Stimulated activated CD8-positive, alpha-beta memory T cell treated with anti-CD3 and anti-CD28 coated beads, Interleukin-4, amount 100 ng/mL, for 48 hours (primary cell): Measurements from ENCODE around the gene GSK3B.
"Not testable (repeated sequence)": the region's sequence is repeated elsewhere in the genome, so short reads cannot be mapped to it uniquely, and the experiment has no call there.

ENCODE experiments used
- DNase-seq: peaks from one replicate; pipeline ENCODE4 v3.0.0-alpha.2; 2020

GSK3B gene

DNA sequence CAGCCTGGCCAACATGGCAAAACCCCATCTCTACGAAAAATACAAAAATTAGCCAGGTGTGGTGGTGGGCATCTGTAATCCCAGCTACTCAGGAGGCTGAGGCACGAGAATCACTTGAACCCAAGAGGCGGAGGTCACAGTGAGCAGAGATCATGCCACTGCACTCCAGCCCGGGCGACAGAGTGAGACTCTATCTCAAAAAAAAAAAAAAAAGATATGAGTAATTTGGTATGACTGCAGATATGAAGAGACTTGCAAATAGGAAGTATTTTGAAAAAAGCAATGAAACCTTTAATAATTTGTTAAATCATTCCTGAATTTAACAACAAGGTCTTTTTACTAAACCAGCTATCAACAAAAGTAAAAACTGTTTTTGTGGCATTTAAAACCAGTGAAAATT, 42.7 kb downstream of the GSK3B start:
- DNase-seq: not testable (repeated sequence)

- DNase-seq: no peak
These were observed 44.2 kb downstream of the GSK3B start for GRCh38 chr3:120049881-120050539.

GRCh38 chr3:120049072-120049471, 45.2 kb downstream of the GSK3B start:
- DNase-seq: no peak

- DNase-seq: no peak
These were observed 45.7 kb downstream of the GSK3B start for GRCh38 chr3:120048355-120049041.

DNA sequence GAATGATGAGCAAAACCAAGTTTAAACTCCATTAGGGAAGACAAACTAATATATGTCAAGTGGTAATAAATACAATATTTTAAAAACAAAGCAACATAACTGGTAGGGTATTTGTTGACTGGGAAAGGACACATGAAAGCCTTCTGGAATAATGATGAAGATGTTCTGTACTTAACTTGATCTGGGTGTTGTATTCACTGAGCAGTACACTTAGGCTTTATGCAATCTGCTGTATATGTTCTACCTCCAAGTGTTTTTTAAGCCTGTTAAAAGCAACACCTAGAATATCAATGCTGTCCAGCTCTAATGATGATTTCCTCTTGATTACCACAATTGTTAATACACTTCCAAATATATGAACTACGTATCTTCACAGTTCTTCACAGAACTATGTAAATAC, 46.6 kb downstream of the GSK3B start:
- DNase-seq: no peak

DNA sequence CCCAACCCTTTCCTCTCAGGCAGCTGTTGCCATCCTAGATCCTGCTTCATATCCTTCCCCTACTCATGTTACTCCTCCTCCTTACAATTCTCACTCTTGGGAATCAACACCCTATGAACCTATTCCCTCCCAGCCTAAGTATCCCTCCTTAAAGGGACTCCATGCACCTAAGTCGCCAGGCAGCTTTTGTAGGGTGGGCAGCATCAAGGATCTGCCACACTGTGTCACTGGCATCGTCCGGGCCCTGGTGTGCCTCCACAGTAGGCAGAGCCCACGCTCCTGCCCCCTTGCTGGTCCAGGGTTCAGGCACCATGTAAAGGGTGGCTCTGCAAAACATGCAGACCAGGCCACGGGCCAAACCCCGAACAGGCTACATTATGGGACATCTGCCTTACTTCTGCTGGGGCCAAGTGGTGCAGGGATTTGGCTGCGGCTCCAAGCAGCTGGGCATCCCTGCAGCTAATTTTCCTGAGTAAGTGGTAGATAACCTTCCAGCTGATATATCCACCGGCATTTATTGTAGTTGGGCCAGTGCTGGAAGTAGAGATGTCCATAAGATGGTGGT, 53.4 kb downstream of the GSK3B start:
- DNase-seq: no peak

DNA sequence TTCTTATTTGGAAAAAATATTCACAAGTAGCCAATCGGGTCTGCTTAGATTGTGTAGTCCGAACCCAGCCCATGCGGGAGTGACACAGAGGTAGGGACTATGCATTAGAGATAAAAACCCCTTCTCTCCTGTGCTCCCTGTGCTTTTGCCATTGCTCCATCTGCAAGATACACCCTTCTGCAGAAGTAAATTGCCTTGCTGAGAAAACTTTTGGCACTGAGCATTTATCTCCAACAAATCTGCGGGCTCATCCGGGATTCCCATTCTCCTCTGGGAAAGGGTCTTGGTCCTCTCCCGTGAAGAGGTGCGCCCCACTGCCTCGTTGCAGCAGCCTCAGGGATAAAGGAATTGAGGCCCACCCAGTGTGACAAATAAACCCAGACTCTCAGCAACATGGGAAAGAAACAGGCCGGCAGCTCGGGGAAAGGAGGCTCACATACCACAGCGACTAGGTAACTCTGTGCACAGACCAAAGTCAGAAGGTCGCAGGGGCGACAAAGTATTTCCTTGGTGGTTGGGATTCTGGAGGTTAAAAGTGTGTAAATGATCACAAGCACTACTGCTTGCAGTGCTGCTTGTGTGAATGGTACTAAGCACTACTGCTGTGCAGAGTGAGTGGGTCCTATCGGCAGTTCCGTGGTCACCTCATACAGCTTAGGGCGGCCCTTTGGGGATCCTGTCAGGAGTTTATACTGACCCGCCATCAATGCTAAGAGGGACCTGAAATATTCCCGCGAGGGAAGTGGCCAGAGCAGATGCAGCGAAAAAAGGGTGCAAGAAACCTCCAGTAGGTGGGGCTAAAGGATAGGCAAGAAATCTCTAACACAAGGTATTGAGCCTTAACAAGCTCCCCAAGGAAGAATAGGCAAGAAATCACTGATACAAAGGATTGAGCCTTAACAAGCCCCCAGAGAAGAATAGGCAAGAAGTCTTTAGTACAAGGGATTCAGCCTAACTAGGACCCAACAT, 54.3 kb downstream of the GSK3B start:
- no peak for DNase-seq

GRCh38 chr3:120033596-120033995, 60.7 kb downstream of the GSK3B start:
- DNase-seq: no peak

DNA sequence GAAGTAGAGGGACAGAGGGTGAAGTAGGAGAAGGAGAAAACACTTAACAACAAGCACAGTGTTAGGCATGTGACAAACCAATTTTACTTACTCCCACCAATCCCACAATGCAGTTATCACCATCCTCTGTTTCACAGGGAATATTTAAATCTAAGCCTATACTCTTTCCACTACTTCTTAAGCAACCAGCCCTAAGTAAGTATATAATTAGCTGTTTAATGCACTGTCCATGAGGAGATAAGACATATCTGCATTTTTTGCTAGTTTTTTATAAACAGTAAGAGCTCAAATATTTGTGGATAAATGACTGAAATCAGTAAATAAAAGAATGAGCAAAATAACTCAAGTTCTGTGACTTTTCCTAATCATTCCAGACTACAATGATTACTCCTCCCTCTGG, 62.7 kb downstream of the GSK3B start:
- no peak for DNase-seq

DNA sequence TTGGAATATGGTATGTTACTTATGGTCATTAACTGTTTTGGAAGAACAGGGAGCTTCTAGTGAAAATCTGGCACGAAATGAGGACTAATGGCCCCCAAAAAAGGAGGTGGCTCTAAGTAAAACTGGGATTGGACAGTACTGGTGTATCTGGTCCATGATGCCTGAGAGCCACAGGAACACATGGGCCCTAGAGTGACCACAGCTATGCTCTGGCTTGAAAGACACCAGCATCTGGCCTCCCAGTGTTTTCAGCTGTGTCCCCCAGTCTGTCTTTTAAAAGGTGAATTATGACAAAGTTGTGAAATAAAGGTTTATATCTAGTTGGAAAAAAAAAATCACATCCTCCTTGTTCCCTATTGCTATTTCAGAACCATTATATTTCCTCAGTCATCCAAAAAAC, 64.5 kb downstream of the GSK3B start:
- no peak for DNase-seq

GRCh38 chr3:120028271-120029047, 65.8 kb downstream of the GSK3B start:
- no peak for DNase-seq

- DNase-seq: no peak
These were observed 67.0 kb downstream of the GSK3B start for GRCh38 chr3:120027226-120027625.

DNA sequence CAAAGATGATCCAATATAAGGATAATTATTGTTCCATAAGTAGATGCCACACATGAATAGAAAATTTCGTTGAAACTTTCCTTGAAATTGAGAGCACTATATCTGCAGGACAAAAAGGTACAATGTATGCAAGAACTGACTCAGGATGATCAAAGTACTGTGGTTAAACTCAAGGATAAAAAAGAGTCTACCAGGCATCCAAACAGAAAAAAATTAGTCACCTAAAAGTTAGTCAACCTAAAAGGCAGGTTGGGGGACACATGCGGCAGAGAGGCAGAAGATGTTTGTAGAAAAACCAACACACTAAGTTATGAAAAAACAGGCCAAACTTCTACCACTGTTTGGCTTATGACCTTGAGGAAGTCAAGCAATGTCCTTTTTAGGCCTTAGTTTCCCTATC, 68.7 kb downstream of the GSK3B start:
- DNase-seq: no peak

DNA sequence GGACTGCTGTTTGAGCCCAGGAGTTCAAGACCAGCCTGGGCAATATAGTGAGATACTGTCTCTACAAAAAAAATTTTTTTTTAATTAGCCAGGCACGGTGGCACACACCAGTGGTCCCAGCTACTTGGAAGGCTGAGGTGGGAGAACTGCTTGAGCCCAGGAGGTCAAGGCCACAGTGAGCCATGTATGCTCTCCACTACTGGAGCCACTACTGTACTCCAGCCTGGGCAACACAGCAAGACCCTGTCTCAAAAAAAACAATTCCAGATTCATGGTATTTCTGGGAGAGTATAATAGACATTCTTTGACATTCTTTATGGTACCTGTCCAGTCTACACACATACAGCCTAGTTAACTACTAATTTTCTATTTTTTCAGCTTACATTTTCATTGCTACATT, 70.1 kb downstream of the GSK3B start:
- no peak for DNase-seq

DNA sequence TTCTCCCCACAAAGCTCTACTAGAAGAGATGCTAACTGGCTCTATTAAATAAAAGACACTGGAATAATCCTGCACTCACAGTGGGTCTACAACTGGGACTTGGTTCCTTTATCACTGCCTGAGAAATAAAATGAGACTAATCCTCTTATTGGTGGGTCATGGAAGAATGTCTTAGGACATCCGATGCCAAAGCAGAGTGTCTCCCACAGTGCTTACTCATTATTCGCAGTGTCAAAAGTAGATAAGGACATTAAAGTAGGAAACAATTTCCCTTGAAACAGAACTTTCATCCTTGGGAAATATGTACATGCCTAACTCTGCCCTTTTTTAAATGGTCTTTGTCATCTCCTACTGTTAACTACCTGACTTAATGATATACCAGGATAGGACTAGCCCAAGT, 71.5 kb downstream of the GSK3B start:
- no peak for DNase-seq

DNA sequence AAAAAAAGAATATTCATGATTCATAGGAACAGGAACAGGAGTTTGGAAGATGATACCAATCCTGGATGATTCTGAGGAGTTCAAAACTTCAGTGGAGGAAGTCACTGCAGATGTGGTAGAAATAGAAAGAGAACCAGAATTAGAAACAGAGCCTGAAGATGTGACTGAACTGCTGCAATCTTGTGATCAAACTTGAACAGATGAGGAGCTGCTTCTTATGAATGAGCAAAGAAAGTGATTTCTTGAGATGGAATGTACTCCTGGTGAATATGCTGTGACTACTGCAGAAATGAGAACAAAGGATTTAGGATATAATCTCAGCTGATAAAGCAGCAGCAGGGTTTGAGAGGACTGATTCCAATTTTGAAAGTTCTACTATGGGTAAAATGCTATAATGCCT, 72.7 kb downstream of the GSK3B start:
- no peak for DNase-seq

DNA sequence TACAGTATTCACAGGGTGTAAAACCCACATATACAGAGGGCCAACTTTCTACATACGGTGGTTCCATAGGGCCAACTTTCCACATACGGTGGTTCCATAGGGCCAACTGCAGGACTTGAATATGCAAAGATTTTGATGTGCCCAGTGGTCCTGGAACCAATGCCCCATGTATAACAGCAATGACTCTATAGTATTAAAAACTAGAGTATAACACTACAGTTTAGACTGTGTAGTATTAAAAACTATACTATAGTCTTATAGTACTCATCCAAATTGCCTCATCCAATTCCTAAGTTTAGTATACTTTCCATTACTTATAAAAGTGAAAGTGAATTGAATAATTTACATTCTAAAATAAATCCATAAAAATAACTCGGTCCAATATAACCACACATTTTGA, 75.9 kb downstream of the GSK3B start:
- DNase-seq: no peak

DNA sequence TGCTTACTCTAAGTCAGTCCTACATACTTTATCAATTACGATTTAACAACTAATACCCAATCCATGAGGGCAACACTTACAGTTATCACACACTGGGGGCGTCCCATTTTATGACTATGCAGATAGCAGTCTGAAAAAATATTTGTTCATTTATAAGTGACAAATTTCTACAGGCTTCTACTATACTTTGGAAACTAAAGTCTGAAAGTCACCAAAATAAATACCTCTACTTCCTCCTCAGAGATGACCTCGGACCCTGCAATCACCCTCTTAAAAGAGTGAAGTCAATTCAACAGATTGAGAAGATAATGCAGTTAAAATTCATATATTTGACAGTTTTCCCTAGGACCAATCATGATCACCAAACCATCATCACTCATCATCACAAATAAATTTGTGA, 76.6 kb downstream of the GSK3B start:
- no peak for DNase-seq

- DNase-seq: no peak
These were observed 80.8 kb downstream of the GSK3B start for GRCh38 chr3:120013481-120013880.

DNA sequence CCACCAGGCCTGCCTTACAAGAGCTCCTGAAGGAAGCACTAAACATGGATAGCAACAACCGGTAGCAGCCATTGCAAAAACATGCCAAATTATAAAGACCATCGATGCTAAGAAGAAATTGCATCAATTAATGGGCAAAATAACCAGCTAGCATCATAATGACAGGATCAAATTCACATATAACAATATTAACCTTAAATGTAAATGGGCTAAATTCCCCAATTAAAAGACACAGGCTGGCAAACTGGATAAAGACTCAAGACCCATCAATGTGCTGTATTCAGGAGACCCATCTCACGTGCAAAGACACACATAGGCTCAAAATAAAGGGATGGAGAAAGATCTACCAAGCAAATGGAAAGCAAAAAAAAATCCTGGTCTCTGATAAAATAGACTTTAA, 88.5 kb downstream of the GSK3B start:
- DNase-seq: not testable (repeated sequence)

- DNase-seq: peak; percentile 53
These were observed 90.2 kb downstream of the GSK3B start for GRCh38 chr3:120004008-120004498.

DNA sequence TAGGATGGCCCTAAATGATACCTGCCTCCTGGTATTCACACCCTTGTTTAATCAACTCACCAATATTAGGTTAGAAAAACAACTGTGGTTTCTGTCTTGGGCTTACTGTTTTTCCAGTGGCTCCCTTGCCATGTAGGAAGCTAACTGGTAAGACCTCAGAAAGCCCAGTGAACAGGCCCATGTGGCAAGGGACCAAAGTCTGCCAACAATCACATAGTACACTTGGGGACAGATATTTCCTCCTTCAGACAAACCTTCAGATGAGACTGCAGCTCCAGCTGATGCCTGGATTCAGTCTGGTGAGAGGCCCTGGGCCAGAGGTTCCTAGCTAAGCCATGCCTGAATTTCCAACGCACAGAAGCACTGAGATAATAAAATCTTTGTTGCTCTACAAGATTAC, 96.1 kb downstream of the GSK3B start:
- no peak for DNase-seq
